Measurements from ENCODE around the gene TUNAR. TPM values are rescaled to one million over a fixed set of nuclear protein-coding genes. Genes with fewer than 3 reads are reported as not detected.

Gene TUNAR
- total and polyA plus RNA-seq, 9 of the 15 experiments (the other 6 are each of a cell fraction or from before 2014, with no cell fraction given) = not detected

DNA sequence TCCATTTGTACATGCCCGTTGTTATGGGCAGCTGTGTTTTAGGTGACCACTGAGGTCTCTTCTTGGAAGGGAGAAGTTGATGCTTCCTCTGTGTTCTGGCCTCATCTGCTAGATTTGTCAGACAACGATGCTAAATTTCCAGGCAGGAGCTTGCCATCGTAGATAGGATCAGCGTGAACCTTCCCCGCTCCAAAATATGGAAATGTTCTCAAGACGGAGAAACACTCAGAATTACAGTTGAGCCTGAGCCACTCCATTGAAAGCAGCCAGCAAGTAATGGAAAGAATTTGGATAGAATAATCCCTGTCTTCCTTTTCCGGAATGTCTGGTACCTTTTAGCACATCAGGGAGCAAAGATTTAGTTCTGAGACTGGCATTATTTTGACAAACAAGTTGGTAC lies 34.8 kb downstream of the TUNAR start:
- FAIRE-seq = no peak
- BruUV-seq (replicated peaks) = no TSS peak
- Histone ChIP-seq H3K9me3 (replicated peaks; ENCODE audit: control insufficient read depth, insufficient read depth, low read depth, low read length) (no peaks in the 10 kb centered on the region), H2AFZ (ENCODE audit: low read depth, low read length) (no peak overlapping the region), H3K4me1 (replicated peaks in 1 of 2; ENCODE audit: control insufficient read depth in 2 of 2, insufficient read depth in 2 of 2, low read length in 2 of 2) (no peaks in the 10 kb centered on the region), H3K4me3 (no peak overlapping the region), H3K79me2 (ENCODE audit: control insufficient read depth, insufficient read depth, low read length) (no peaks in the 10 kb centered on the region), H3K27me3 (ENCODE audit: control insufficient read depth in 2 of 2, insufficient read depth in 2 of 2, low read length in 2 of 2) (peaks cover 0 to 10% of the 10 kb centered on the region in 2 experiments; a peak in 2 of 5 replicates), H3K4me2 (ENCODE audit: insufficient read depth, low read length) (no peak overlapping the region), H4K20me1 (replicated peaks; ENCODE audit: control insufficient read depth, insufficient read depth, low read length) (no peaks in the 10 kb centered on the region), H3K36me3 (ENCODE audit: control insufficient read depth, insufficient read depth, low read length) (no peaks in the 10 kb centered on the region), H3K9ac (ENCODE audit: insufficient read depth in 1 of 2, low read depth in 2 of 2, low read length in 2 of 2) (no peak overlapping the region), H3K27ac (ENCODE audit: extremely low read depth, low read depth, low read length) (no peak overlapping the region), H3K9me1 (ENCODE audit: control insufficient read depth, insufficient read depth, low read length) (no peaks in the 10 kb centered on the region)
- no peak for ATAC-seq
- in situ Hi-C loops (cut with MboI) = no loop called here
- intact Hi-C loops (cut with micrococcal nuclease) = no loop called here
- TF ChIP-seq ZNF57 (CRISPR knock-in tag; IDR thresholded peaks at IDR 0.05) (no peak), MTA1 (IDR thresholded peaks at IDR 0.05; ENCODE audit: borderline replicate concordance) (no peak), NEUROD1 (IDR thresholded peaks at IDR 0.05; ENCODE audit: borderline replicate concordance, low read depth, low read length, partially characterized antibody) (no peak), ZNF184 (CRISPR knock-in tag; IDR thresholded peaks at IDR 0.05) (no peak), ZFP1 (CRISPR knock-in tag; IDR thresholded peaks at IDR 0.05) (no peak), NCOR1 (IDR thresholded peaks at IDR 0.05) (no peak)
- 0% methylated on average over 7 of the region's 7 CpGs for WGBS (ENCODE audit: insufficient coverage, low coverage, missing lambda C conversion rate)
- CTCF ChIA-PET (ENCODE audit: low intra/inter-chr PET ratio) = no interaction called here
- no peak for DNase-seq (ENCODE audit: extremely low read depth in 1 of 4, low spot score in 3 of 4)
- POLR2A ChIA-PET = no interaction called here

DNA sequence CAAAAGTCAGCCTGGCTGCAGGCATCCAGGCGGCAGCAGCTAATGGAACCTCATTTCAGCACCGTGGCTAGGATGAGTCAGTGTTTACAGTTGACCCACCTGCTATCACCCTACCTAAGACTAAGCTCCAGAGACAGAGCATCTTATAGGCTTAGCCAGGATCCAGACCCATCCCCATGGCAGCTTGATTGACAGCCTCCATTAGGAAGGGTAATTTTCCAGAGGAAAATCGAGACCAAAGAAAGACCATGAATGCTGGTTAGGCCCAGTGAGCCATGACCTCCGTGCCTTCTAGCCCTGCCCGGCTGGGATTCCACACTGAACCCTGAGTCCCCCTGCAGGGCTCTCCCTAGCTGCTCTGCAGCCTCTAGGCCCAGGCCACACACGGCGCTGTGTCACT lies 38.7 kb downstream of the TUNAR start:
- Histone ChIP-seq H3K27ac (ENCODE audit: extremely low read depth, low read depth, low read length) (no peak overlapping the region), H2AFZ (ENCODE audit: low read depth, low read length) (no peak overlapping the region), H3K27me3 (ENCODE audit: control insufficient read depth in 2 of 2, insufficient read depth in 2 of 2, low read length in 2 of 2) (peaks cover 0 to 10% of the 10 kb centered on the region in 2 experiments; a peak in 2 of 5 replicates), H3K4me3 (no peak overlapping the region), H3K9me1 (ENCODE audit: control insufficient read depth, insufficient read depth, low read length) (no peaks in the 10 kb centered on the region), H3K9ac (ENCODE audit: insufficient read depth in 1 of 2, low read depth in 2 of 2, low read length in 2 of 2) (no peak overlapping the region), H3K4me2 (ENCODE audit: insufficient read depth, low read length) (no peak overlapping the region), H3K4me1 (replicated peaks in 1 of 2; ENCODE audit: control insufficient read depth in 2 of 2, insufficient read depth in 2 of 2, low read length in 2 of 2) (no peaks in the 10 kb centered on the region), H3K79me2 (ENCODE audit: control insufficient read depth, insufficient read depth, low read length) (no peaks in the 10 kb centered on the region), H4K20me1 (replicated peaks; ENCODE audit: control insufficient read depth, insufficient read depth, low read length) (no peaks in the 10 kb centered on the region), H3K9me3 (replicated peaks; ENCODE audit: control insufficient read depth, insufficient read depth, low read depth, low read length) (no peaks in the 10 kb centered on the region), H3K36me3 (ENCODE audit: control insufficient read depth, insufficient read depth, low read length) (no peaks in the 10 kb centered on the region)
- FAIRE-seq (no peak), DNase-seq (ENCODE audit: extremely low read depth in 1 of 4, low spot score in 3 of 4) (no peak), ATAC-seq (no peak; the same call in 2 of the 3 replicates)
- WGBS (ENCODE audit: insufficient coverage, low coverage, missing lambda C conversion rate) = 1% methylated on average over 7 of the region's 7 CpGs
- ChIA-PET CTCF (ENCODE audit: low intra/inter-chr PET ratio) (no interaction called here), POLR2A (interaction anchor here (0.8 kb wide), 1 partner anchor 24 kb away, joined by 6 read pairs; no protein-coding TSS in a partner anchor)
- TF ChIP-seq, protein P1, sequence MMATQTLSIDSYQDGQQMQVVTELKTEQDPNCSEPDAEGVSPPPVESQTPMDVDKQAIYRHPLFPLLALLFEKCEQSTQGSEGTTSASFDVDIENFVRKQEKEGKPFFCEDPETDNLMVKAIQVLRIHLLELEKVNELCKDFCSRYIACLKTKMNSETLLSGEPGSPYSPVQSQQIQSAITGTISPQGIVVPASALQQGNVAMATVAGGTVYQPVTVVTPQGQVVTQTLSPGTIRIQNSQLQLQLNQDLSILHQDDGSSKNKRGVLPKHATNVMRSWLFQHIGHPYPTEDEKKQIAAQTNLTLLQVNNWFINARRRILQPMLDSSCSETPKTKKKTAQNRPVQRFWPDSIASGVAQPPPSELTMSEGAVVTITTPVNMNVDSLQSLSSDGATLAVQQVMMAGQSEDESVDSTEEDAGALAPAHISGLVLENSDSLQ (IDR thresholded peaks at IDR 0.05) = 0 out of 2 replicates have a peak, but pooled peaks have one; percentile 15
- no peak for TF ChIP-seq ERF (CRISPR knock-in tag; IDR thresholded peaks at IDR 0.05)
- TF ChIP-seq, protein P2, sequence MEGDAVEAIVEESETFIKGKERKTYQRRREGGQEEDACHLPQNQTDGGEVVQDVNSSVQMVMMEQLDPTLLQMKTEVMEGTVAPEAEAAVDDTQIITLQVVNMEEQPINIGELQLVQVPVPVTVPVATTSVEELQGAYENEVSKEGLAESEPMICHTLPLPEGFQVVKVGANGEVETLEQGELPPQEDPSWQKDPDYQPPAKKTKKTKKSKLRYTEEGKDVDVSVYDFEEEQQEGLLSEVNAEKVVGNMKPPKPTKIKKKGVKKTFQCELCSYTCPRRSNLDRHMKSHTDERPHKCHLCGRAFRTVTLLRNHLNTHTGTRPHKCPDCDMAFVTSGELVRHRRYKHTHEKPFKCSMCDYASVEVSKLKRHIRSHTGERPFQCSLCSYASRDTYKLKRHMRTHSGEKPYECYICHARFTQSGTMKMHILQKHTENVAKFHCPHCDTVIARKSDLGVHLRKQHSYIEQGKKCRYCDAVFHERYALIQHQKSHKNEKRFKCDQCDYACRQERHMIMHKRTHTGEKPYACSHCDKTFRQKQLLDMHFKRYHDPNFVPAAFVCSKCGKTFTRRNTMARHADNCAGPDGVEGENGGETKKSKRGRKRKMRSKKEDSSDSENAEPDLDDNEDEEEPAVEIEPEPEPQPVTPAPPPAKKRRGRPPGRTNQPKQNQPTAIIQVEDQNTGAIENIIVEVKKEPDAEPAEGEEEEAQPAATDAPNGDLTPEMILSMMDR (IDR thresholded peaks at IDR 0.05 in 2 of 3, conservative IDR thresholded peaks at IDR 0.05 in 1 of 3; ENCODE audit: insufficient read depth in 2 of 3, low read depth in 1 of 3, low read length in 3 of 3) = peak in 1 of 3 experiments; percentile 16; a peak in 1 of 6 replicates
- no TSS peak for BruUV-seq (replicated peaks)
- intact Hi-C loops (cut with micrococcal nuclease) = no loop called here
- in situ Hi-C loops (cut with MboI) = no loop called here
